Chondrocyte (in vitro differentiated cells): ENCODE measurements around the gene FCF1. TPM values are rescaled to one million over a fixed set of nuclear protein-coding genes. Genes with fewer than 3 reads are reported as not detected.
A peak's percentile ranks its signal among the peaks of the same experiment; 100 is the strongest.

Experiments
- DNase-seq: peaks from one replicate; pipeline ENCODE4 v3.0.0; 2021; ENCODE audit warnings: mixed read lengths, low spot score
- H3K27ac Mint-ChIP-seq: one replicate; pipeline ENCODE4 v1.8.0; 2021; ENCODE audit warnings: mild to moderate bottlenecking, moderate library complexity, mixed read lengths; ENCODE audit not compliant: unreplicated experiment
- H3K27me3 Mint-ChIP-seq: 2 replicates; pipeline ENCODE4 v1.8.0; 2021; ENCODE audit warnings: low read depth, mixed read lengths
- H3K36me3 Mint-ChIP-seq: 2 replicates; pipeline ENCODE4 v1.8.0; 2021; ENCODE audit warnings: low read depth, mixed read lengths
- H3K4me1 Mint-ChIP-seq: 2 replicates; pipeline ENCODE4 v1.8.0; 2021; ENCODE audit warnings: low read depth, mild to moderate bottlenecking, mixed read lengths
- H3K4me3 Mint-ChIP-seq: one replicate; pipeline ENCODE4 v1.8.0; 2021; ENCODE audit warnings: mild to moderate bottlenecking, moderate library complexity, mixed read lengths; ENCODE audit not compliant: unreplicated experiment
- H3K9me3 Mint-ChIP-seq: 2 replicates; pipeline ENCODE4 v1.8.0; 2021; ENCODE audit warnings: low read depth, mixed read lengths
- CTCF ChIP-seq: fragments of 200-600 bp; sonication (generic); IDR thresholded peaks from 2 replicates; pipeline ENCODE4 v1.5.0; 2021; ENCODE audit warnings: antibody characterized with exemption, mild to moderate bottlenecking, moderate library complexity
- total RNA-seq: library from RNA; stranded (reverse); gene quantifications from 3 replicates; pipeline ENCODE4 v1.2.1, GENCODE V29; 2021

FCF1 gene
- total RNA-seq, 1 donor from 2014 or later, result 51.7 TPM

- no peaks in the 10 kb centered on the region for H3K27me3 Mint-ChIP-seq
- H3K4me1 Mint-ChIP-seq, result peaks cover 8% of the 10 kb centered on the region
- peaks cover 11% of the 10 kb centered on the region for H3K36me3 Mint-ChIP-seq
- TF ChIP-seq CTCF, result no peak
- H3K27ac Mint-ChIP-seq, result no peak overlapping the region
- no peaks in the 10 kb centered on the region for H3K9me3 Mint-ChIP-seq
- no peak overlapping the region for H3K4me3 Mint-ChIP-seq
- no peak for DNase-seq
These were observed 15.0 kb upstream of the FCF1 start for GRCh38 chr14:74697976-74698375.

- no peaks in the 10 kb centered on the region for H3K9me3 Mint-ChIP-seq
- peaks cover 9% of the 10 kb centered on the region for H3K4me1 Mint-ChIP-seq
- no peak for TF ChIP-seq CTCF
- H3K27me3 Mint-ChIP-seq, result no peaks in the 10 kb centered on the region
- H3K36me3 Mint-ChIP-seq, result peaks cover 12% of the 10 kb centered on the region
- no peak overlapping the region for H3K4me3 Mint-ChIP-seq
- no peak for DNase-seq
- no peak overlapping the region for H3K27ac Mint-ChIP-seq
These were observed 14.5 kb upstream of the FCF1 start for GRCh38 chr14:74698465-74698864.

GRCh38 chr14:74702293-74702692, 10.7 kb upstream of the FCF1 start:
- no peak for TF ChIP-seq CTCF
- Mint-ChIP-seq H3K27ac (no peak overlapping the region), H3K36me3 (peaks cover 10% of the 10 kb centered on the region), H3K4me1 (peaks cover 38% of the 10 kb centered on the region), H3K27me3 (no peaks in the 10 kb centered on the region), H3K4me3 (no peak overlapping the region), H3K9me3 (no peaks in the 10 kb centered on the region)
- DNase-seq, result no peak

GRCh38 chr14:74703043-74703442, 9.9 kb upstream of the FCF1 start:
- no peaks in the 10 kb centered on the region for H3K27me3 Mint-ChIP-seq
- peaks cover 7% of the 10 kb centered on the region for H3K36me3 Mint-ChIP-seq
- H3K4me1 Mint-ChIP-seq, result peaks cover 38% of the 10 kb centered on the region
- no peak for TF ChIP-seq CTCF
- no peaks in the 10 kb centered on the region for H3K9me3 Mint-ChIP-seq
- peak overlapping the region; percentile 50 for H3K27ac Mint-ChIP-seq
- no peak overlapping the region for H3K4me3 Mint-ChIP-seq
- DNase-seq, result no peak

- H3K36me3 Mint-ChIP-seq, result peaks cover 3% of the 10 kb centered on the region
- TF ChIP-seq CTCF, result no peak
- DNase-seq, result no peak
These were observed 8.3 kb upstream of the FCF1 start for GRCh38 chr14:74704656-74705055.

More at GRCh38 chr14:74704656-74705055, 8.3 kb upstream of the FCF1 start:
- H3K4me1 Mint-ChIP-seq, result peaks cover 43% of the 10 kb centered on the region
- H3K27me3 Mint-ChIP-seq, result no peaks in the 10 kb centered on the region
- H3K9me3 Mint-ChIP-seq, result no peaks in the 10 kb centered on the region
- no peak overlapping the region for H3K4me3 Mint-ChIP-seq
- H3K27ac Mint-ChIP-seq, result peak overlapping the region; percentile 71
